Tibial nerve (tissue), 3 donors: ENCODE measurements around the gene LACRT.

Source experiments
- POLR2A ChIP-seq, 2 donors: fragments of 450-650 bp; IDR thresholded peaks; one replicate each; pipeline ENCODE4 v1.6.1; 2017; ENCODE audit warnings: antibody characterized with exemption in 2 of 2, mild to moderate bottlenecking in 2 of 2, moderate library complexity in 2 of 2
- TF ChIP-seq, protein P1 (sequence below), 5 experiments: fragments of 200-600 bp in 3 of 5; fragments of 450-650 bp in 2 of 5; sonication (generic) in 3 of 5; IDR thresholded peaks; one replicate each; pipeline ENCODE4 v1.5.1; 2016 to 2019; ENCODE audit warnings: antibody characterized with exemption in 5 of 5, mild to moderate bottlenecking in 3 of 5, moderate library complexity in 2 of 5

DNA sequence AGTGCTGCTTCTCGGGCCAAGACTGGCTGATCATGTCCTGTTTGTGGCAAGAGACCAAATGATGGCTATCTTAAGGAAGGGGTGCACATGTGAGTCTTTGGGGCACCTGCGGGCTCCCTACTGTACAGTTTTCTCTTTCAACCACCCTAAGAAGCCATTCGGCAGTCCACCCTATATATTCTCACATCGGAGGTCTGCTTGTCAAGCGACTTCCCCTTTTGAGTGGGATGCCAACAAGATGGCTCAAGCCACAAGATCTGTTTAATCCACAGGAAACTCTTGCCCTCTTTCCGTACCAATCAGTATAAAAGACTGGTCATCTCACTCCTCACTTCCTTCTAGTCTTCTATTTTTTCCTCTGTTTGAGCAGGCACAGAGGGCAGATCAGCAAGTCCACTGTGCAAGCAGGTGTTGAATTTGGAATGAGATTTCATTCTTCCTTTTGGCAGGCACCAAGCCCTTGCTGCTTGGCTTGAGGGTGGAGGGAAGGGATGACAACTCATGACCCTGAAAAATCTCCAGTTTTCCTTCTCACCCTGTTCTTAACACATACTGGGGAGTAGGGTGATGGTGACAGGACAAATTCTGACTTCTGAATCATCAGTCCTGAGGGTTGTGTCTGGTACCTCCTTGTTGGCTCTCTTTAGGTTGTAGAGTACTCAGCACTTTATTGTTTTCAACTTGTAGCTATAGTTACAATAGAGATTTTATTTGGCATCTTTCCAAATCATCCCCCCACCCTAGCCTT lies 17.6 kb downstream of the LACRT start:
- TF ChIP-seq, protein P1, sequence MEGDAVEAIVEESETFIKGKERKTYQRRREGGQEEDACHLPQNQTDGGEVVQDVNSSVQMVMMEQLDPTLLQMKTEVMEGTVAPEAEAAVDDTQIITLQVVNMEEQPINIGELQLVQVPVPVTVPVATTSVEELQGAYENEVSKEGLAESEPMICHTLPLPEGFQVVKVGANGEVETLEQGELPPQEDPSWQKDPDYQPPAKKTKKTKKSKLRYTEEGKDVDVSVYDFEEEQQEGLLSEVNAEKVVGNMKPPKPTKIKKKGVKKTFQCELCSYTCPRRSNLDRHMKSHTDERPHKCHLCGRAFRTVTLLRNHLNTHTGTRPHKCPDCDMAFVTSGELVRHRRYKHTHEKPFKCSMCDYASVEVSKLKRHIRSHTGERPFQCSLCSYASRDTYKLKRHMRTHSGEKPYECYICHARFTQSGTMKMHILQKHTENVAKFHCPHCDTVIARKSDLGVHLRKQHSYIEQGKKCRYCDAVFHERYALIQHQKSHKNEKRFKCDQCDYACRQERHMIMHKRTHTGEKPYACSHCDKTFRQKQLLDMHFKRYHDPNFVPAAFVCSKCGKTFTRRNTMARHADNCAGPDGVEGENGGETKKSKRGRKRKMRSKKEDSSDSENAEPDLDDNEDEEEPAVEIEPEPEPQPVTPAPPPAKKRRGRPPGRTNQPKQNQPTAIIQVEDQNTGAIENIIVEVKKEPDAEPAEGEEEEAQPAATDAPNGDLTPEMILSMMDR (IDR thresholded peaks at IDR 0.05): no peak
- TF ChIP-seq POLR2A (IDR thresholded peaks at IDR 0.05): no peak
